ENCODE measurements around the gene EXOSC10. TPM values are rescaled to one million over a fixed set of nuclear protein-coding genes. Genes with fewer than 3 reads are reported as not detected.

EXOSC10 gene
- total and polyA plus RNA-seq, 12 donors = 18.4 to 34.7 (median 21.4) TPM

GRCh38 chr1:11046270-11046566 lies 53.5 kb downstream of the EXOSC10 start:
- WGBS, 2 donors = 83 to 85% methylated on average over 8 of the region's 8 CpGs
- DNase-seq (no peak), ATAC-seq (no peak)
- H3K27me3 ChIP-seq = no peaks in the 10 kb centered on the region
- no peak overlapping the region for H3K27ac ChIP-seq
- H3K36me3 ChIP-seq = no peaks in the 10 kb centered on the region
- H3K4me3 ChIP-seq = no peak overlapping the region
- no peaks in the 10 kb centered on the region for H3K9me3 ChIP-seq
- intact Hi-C loops (cut with DNase I) = loop anchor here in 2 of 10 donors (10.0 kb wide), 2 partner anchors 59 to 599 kb away; no protein-coding TSS in a partner anchor
- no peaks in the 10 kb centered on the region for H3K4me1 ChIP-seq
- TF ChIP-seq CTCF (IDR thresholded peaks at IDR 0.05) = no peak

- Histone ChIP-seq H3K4me1 (no peaks in the 10 kb centered on the region), H3K27ac (no peak overlapping the region), H3K27me3 (no peaks in the 10 kb centered on the region), H3K9me3 (no peaks in the 10 kb centered on the region), H3K4me3 (no peak overlapping the region), H3K36me3 (no peaks in the 10 kb centered on the region)
- ATAC-seq (peak in 1 of 8 donors; percentile 13), DNase-seq (no peak)
- no peak for TF ChIP-seq CTCF (IDR thresholded peaks at IDR 0.05)
- intact Hi-C loops (cut with DNase I) = loop anchor here in 2 of 10 donors (10.0 kb wide), 2 partner anchors 59 to 599 kb away; no protein-coding TSS in a partner anchor
- WGBS, 2 donors = 48 to 55% methylated on average over 32 of the region's 32 CpGs
Measured at GRCh38 chr1:11045428-11046269, 54.0 kb downstream of the EXOSC10 start.

GRCh38 chr1:11044849-11045427 lies 54.7 kb downstream of the EXOSC10 start:
- no peaks in the 10 kb centered on the region for H3K27me3 ChIP-seq
- DNase-seq = no peak
- 82 to 83% methylated on average over 16 of the region's 16 CpGs for WGBS, 2 donors
- no peak overlapping the region for H3K4me3 ChIP-seq
- no peak for TF ChIP-seq CTCF (IDR thresholded peaks at IDR 0.05)
- H3K36me3 ChIP-seq = no peaks in the 10 kb centered on the region
- intact Hi-C loops (cut with DNase I) = loop anchor here in 2 of 10 donors (10.0 kb wide), 2 partner anchors 60 to 600 kb away; no protein-coding TSS in a partner anchor
- H3K27ac ChIP-seq = no peak overlapping the region
- H3K9me3 ChIP-seq = no peaks in the 10 kb centered on the region
- ATAC-seq = peak in 2 of 8 donors; percentile 16 to 28
- H3K4me1 ChIP-seq = no peaks in the 10 kb centered on the region

GRCh38 chr1:11044086-11044848 lies 55.4 kb downstream of the EXOSC10 start:
- no peak overlapping the region for H3K27ac ChIP-seq
- no peaks in the 10 kb centered on the region for H3K4me1 ChIP-seq
- peak in 1 of 8 donors; percentile 43 for ATAC-seq
- H3K27me3 ChIP-seq = no peaks in the 10 kb centered on the region
- no peak overlapping the region for H3K4me3 ChIP-seq
- DNase-seq = no peak
- H3K9me3 ChIP-seq = no peaks in the 10 kb centered on the region
- intact Hi-C loops (cut with DNase I) = loop anchor here in 2 of 10 donors (10.0 kb wide), 2 partner anchors 61 to 601 kb away; no protein-coding TSS in a partner anchor
- TF ChIP-seq CTCF (IDR thresholded peaks at IDR 0.05) = no peak
- no peaks in the 10 kb centered on the region for H3K36me3 ChIP-seq
- 77 to 79% methylated on average over 16 of the region's 16 CpGs for WGBS, 2 donors
